ENCODE results near the gene CLEC6A.
"Not testable (repeated sequence)": the region's sequence is repeated elsewhere in the genome, so short reads cannot be mapped to it uniquely, and the experiment has no call there.

Gene CLEC6A

DNA sequence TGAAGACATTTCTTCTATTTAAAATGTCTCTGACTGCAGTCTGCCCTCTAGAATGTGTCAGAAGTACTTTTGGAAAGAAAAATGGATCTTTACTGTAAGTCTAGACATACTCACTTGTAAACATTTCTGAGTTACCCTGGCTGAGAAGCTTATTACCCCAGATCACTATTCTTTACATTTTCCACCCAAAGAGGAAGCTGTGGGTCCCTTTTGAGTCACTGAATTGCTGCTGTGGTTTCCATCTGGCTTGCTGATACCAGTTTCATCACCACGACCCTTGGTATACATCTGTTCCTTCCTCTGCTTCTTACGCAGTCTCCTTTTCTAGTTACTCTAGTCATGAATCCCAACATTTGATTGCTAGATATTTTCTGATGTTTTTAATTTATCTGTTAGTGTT, 37.3 kb downstream of the CLEC6A start:
- DNase-seq (ENCODE audit: low read depth, low spot score) = no peak

DNA sequence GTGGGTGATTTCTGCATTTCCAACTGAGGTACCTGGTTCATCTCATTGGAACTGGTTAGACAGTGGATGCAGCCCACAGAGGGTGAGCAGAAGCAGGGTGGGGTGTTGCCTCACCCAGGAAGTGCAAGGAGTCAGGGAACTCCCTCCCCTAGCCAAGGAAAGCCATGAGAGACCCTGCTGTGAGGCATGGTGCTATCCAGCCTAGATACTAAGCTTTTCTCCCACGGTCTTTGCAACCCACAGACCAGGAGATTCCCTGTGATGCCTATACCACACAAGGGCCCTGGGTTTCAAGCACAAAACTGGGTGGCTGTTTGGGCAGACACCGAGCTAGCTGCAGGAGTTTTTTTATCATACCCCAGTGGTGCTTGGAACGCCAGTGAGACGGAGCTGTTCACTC, 39.9 kb downstream of the CLEC6A start:
- DNase-seq (ENCODE audit: low read depth, low spot score) = not testable (repeated sequence)

DNA sequence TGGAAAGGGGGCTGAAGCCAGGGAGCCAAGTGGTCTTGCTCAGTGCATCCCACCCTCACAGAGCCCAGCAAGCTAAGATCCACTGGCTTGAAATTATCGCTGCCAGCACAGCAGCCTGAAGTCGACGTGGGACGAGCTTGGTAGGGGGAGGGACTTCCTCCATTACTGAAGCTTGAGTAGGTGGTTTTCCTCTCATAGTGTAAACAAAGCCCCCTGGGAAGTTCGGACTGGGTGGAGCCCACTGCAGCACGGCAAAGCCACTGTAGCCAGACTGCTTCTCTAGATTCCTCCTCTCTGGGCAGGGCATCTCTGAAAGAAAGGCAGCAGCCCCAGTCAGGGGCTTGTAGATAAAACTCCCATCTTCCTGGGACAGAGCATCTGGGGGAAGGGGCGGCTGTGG, 40.3 kb downstream of the CLEC6A start:
- DNase-seq (ENCODE audit: low read depth, low spot score) = peak; percentile 70

DNA sequence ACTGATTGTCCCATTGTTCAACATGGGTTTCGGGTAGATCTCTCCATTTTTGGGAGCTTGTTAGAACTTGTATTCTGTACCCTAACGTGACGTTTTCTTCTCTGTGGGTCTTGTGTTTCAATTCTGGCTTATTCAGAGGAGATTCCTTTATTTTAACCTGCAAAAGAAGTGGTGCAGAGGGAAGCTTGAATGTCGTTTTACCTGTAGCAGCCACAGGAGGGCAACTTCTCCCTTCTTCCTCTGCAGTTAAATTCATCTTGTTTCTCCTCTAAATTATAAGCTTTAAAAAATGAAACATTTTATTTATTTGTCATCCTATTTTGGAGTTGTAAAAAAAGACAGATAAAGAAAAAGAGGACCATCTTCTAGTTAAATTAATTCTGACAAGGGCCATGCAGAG, 43.9 kb downstream of the CLEC6A start:
- no peak for DNase-seq (ENCODE audit: low read depth, low spot score)

DNA sequence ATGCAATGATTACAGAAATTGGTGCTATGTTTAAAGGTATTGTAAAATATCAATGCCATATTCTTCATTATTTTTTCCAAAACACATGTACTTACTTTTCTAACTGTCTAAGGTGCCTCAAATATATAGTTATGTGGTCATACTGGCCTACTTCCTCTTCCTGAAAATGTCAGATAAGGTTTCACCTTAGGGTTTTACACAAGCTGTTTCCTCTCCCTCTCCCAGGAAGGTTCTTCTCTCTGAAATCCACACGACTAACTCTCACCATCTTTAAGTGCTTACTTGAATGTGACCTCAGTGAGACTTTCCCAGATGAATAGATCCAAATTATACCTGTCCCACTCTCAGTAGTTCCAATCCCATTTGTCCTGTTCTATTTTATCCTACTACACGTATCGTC, 46.0 kb downstream of the CLEC6A start:
- DNase-seq (ENCODE audit: low read depth, low spot score) = no peak

DNA sequence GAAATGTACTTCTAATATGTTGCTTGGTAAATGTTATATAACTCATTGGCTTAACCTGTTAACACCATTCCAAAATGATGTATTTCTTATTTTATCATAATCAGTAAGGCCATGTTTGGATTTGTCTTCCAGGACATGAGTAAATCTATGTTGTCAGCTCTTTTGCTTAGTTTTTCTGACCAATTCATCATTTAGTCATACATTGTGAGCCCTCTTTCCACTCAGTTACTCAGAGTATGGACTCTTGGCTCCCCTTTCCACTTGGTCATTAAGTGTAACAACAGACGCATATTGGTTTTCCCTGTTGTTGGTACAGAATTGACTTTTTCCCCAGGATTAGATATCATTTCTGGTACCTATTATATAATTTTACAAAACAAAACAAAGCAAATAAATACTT, 48.6 kb downstream of the CLEC6A start:
- DNase-seq (ENCODE audit: low read depth, low spot score) = no peak

DNA sequence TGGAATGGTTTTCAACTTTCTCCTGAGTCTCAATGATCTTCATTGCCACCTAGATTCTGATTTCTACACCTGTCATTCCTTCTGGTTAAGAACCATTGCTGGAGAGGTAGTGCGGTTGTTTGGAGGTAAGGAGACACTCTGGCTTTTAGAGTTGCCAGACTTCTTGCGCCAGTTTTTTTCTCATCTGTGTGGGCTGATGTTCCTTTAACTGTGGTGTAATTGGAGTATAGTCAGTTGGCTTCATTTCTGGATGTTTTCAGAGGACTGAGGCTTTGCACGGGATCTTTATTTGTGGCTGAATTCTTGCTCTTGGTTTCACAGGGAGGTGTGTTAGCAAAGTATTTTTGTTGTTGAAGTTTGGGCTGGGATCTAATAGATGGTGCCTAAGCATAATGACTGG, 51.8 kb downstream of the CLEC6A start:
- no peak for DNase-seq (ENCODE audit: low read depth, low spot score)

DNA sequence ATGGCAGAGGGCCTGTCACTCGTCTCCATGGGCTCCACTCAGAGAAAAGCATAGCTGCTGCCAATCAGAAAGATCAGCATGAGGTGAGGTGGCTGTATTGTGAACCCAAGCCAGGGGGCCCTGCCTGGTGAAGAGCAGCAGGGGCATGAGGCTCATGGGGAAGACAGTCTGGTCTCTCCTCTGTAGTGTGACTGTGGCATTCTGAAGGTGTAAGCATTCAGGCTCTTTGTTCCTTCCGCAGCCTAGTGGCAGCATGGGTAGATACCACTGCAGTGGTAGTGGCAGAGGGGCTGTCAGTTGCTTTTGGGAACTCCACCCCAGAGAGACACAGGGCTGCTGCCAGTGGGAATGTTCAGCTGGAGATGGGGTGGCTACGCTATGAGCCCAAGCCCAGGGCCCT, 52.5 kb downstream of the CLEC6A start:
- peak; percentile 20 for DNase-seq (ENCODE audit: low read depth, low spot score)

DNA sequence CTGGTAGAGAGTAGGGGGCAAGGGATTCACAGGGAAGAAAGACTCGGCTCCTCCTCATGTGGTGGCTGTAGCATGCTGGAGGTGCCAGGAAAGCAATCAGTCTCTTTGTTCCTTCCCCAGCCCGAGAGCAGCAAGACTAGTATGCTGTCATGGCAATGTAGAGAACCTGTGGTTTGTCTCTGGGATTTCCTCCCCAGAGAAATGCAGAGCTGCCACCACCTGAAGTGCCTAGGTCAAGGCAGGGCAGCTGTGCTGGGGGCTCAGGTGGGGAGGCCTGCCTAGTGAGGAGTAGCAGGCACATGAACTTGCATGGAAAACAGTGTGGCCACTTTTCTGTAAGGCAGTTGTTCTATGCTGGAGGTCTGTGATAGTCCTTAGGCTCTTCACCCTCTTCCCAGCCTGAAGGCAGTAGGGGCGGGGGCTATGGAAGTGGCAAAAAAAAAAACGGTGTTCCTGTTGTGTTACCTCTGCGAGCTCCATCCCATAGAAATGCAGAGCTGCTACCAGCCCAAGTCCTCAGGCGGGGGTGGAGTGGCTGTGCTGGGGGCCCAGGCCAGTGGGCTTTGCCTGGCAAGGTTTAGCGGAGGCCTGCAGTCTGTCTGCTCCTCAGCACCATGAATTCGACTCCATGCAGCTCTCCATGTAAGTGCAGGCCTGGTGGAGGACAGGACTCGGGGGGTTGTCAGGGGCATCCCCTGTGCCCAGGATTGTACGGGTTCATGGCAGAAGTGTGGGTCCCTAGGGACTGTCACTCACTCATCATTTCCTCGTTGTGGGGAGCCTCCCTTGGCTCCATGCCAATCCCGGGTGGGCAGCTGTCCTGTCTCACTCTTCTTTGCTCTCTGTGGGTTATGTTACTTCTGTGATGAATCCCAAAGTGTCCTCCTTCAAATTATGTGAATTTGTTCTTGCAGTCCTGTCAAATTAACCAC, 53.4 kb downstream of the CLEC6A start:
- DNase-seq (ENCODE audit: low read depth, low spot score) = peak; percentile 81

DNA sequence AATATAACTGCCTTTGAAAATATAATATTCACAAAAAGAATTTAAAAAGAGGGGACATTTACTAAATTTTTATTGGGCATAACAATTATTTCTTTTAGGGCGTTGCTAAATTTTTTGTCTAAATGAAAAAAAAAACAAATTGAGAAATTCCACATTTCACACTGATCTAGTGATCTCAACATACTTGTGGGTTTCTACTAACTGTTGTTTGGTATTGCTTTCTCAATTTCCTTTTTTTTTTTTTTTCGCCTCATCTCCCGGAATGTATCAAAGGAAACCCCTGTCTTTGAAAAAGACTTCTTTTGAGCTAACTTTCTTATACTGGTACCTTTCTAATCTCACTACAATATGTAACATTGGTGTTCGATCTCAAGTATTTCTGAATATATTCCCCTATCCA, 57.5 kb downstream of the CLEC6A start, which contains the start of gene CLEC4D:
CLEC4D (plus strand) TSS at position 248 of the 400 bp plus-strand sequence. CDS start 230 bp downstream, outside the sequence.
- no peak for DNase-seq (ENCODE audit: low read depth, low spot score)

DNA sequence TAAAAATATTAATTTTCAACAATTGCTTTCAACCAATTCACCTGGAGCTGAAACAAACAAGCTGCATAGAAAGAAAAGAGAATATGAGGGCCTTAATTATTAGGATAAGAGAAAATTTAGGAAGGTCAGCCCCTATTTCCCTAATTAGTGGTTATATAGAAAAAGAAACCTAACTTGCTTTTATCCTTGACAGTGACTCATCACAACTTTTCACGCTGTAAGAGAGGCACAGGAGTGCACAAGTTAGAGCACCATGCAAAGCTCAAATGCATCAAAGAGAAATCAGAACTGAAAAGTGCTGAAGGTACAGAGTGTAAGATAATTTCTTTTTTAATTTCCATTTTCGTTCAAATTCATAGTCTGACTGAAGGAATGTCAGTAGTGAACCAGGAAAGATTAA, 62.2 kb downstream of the CLEC6A start:
- no peak for DNase-seq (ENCODE audit: low read depth, low spot score)

DNA sequence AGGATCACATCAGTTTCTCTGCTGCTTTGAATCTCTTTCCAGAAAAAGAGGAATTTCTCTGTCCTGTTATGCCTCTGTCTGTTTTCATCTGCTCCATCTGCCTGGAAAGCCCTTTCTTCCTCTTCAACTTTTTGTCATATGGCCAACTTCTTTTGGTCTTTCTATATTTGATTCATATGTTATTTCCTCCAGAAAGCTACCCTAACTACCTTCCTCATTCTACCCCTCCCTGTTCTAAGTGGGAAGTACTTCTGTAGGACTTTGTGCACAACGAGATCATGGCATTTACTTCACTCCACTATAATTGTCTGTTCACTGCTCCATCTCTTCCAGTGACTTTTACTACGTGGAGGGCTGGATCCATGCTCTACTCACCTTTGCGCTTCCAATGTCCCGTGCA, 63.4 kb downstream of the CLEC6A start:
- DNase-seq (ENCODE audit: low read depth, low spot score) = no peak

DNA sequence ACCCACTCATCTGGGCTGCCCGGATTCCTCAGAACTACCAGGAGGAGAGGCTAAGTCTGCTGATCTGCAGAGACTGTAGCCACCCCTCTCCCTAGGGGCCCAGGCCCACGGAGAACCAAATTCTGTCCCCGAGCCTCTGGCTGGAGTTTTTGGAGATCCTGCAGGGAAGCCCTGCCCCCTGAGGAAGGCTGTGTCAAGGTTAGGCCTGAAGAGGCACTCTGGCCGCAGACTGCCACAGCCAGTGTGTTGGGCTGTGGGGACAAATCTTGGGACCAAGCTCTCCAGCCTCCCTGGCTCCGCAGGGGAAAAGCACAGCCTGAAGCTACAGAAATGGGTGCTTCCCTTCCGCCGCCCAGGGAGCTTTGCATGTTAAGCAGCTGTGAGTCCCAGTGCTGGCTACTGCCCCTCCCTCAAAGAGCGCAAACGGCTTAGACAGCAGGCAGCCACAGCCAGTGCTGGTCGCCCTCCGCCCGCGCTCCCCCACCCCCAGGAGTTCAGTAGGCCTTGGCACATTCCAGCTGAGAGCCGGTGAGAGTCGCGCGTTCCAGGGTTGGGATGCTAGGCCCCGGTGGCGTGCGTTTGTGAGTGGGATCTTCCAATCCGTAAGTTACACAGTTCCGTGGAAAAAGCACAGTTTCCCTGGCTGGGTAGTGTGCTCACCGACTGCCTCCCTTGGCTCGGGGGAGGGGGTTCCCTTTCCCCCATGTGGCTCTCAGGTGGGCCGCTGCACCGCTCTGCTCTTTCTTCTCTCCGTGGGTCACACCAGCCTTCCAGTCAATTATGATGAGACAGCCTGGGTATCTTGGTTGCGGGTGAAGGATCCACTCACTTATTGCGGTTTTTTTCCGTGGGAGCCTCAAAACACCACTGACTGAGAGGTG, 71.7 kb downstream of the CLEC6A start:
- peak; percentile 79 for DNase-seq (ENCODE audit: low read depth, low spot score)
